Breast epithelium (tissue), 4 donors: ENCODE results near the gene DSCAM. TPM values are rescaled to one million over a fixed set of nuclear protein-coding genes. Genes with fewer than 3 reads are reported as not detected.

Source experiments
- DNase-seq, 2 donors: peaks; one replicate each; pipeline ENCODE4 v3.0.0-alpha.2; 2019; ENCODE audit warnings: low spot score in 2 of 2
- H3K27ac ChIP-seq, 2 donors: fragments of 200-600 bp; sonication (generic) in 1 of 2; one replicate each; pipeline ENCODE4 v1.5.1; 2016 to 2019; ENCODE audit warnings: mild to moderate bottlenecking in 1 of 2
- H3K27me3 ChIP-seq, 2 donors: fragments of 200-600 bp; sonication (generic) in 1 of 2; one replicate each; pipeline versions ENCODE4 v1.5.1 to v1.6.0; 2017 to 2019; ENCODE audit warnings: control low read depth in 1 of 2, mild to moderate bottlenecking in 1 of 2
- H3K36me3 ChIP-seq: fragments of 200-600 bp; one replicate; pipeline ENCODE4 v1.5.1; 2019
- H3K4me1 ChIP-seq, 2 donors: fragments of 200-600 bp; sonication (generic); one replicate each; pipeline ENCODE4 v1.5.1; 2016 to 2019; ENCODE audit warnings: control low read depth in 1 of 2
- H3K4me3 ChIP-seq, 3 donors: fragments of 200-600 bp; sonication (generic); 1 replicate in 2 of 3; 2 replicates in 1 of 3; pipeline ENCODE4 v1.5.1; 2016 to 2019; ENCODE audit warnings: mild to moderate bottlenecking in 3 of 3, moderate library complexity in 2 of 3
- H3K9me3 ChIP-seq, 2 donors: fragments of 200-600 bp; sonication (generic) in 1 of 2; one replicate each; pipeline ENCODE4 v1.5.1; 2016 to 2019; ENCODE audit warnings: control low read depth in 1 of 2
- POLR2A ChIP-seq: fragments of 450-650 bp; IDR thresholded peaks from one replicate; pipeline ENCODE4 v1.6.1; 2016; ENCODE audit warnings: antibody characterized with exemption, mild to moderate bottlenecking, moderate library complexity
- POLR2AphosphoS5 ChIP-seq, 3 donors: sonication (generic); formaldehyde crosslinking; IDR thresholded peaks; one replicate each; pipeline ENCODE4 v1.6.1; 2017; ENCODE audit warnings: antibody characterized with exemption in 3 of 3
- intact Hi-C: fragments of 100-400 bp; cut with DNase I; formaldehyde crosslinking; loops from one replicate; pipeline ENCODE4 v1.15.1; 2023; ENCODE audit warnings: low total_unique reads
- total RNA-seq, 3 donors: library from RNA; depleted of rRNA; stranded (reverse); fragments of >200 nt; gene quantifications; one replicate each; pipeline ENCODE4 v1.1.0, GENCODE V29; 2016
- TF ChIP-seq, protein P1 (sequence below), 3 donors: fragments of 450-650 bp; IDR thresholded peaks; one replicate each; pipeline ENCODE4 v1.5.1; 2016 to 2017; ENCODE audit warnings: antibody characterized with exemption in 3 of 3, mild to moderate bottlenecking in 3 of 3, moderate library complexity in 3 of 3

DSCAM gene
- total RNA-seq, 3 donors from 2014 or later: 0.33 to 0.44 TPM; not detected in 1

DNA sequence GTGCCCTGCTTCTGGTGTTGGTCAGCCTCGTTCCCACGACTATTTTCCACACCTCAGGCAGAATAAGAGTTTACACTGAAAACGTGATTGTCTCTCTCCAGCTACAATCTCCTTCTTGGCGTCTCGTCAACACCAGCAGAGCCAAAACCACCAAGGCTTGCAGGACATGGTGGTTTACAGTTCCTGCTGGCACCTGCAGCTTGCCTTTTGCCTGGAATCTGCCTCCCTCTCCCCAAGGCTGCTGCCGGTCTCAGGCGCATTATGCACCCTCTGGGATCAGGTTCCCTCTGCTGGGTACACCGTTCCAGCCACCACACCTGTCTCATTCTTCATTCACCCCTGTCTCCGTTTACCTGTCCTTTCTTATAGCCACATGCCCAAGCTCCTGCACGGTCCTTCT is 315.9 kb downstream of the DSCAM start:
- Histone ChIP-seq H3K4me3 (no peak overlapping the region), H3K36me3 (no peaks in the 10 kb centered on the region)
- intact Hi-C loops: no loop called here

DNA sequence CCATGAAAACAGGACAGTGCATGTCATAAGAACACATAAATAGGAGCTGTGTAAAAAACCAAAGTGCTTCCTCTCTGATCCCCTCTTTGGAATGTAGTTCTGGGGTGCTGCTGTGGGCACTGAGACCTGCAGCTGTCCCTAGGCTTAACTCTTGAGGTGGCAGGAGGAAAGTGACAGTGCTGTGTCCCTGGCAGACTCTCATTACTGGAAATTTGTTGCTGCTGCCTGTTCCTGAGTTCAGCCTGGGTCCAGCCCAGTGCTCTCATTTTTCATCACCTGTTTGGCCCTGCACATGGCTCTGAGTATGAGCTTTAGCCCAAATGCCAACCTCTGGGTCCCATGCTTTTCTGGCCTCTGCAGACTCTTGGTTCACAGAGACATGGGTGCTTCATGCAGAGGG is 329.3 kb downstream of the DSCAM start:
- no peaks in the 10 kb centered on the region for H3K36me3 ChIP-seq
- no peak overlapping the region for H3K4me3 ChIP-seq
- DNase-seq: no peak
- no peak overlapping the region for H3K27ac ChIP-seq
- no peak for TF ChIP-seq POLR2AphosphoS5 (IDR thresholded peaks at IDR 0.05)
- H3K4me1 ChIP-seq: no peaks in the 10 kb centered on the region
- intact Hi-C loops: no loop called here
- H3K27me3 ChIP-seq: no peaks in the 10 kb centered on the region
- no peaks in the 10 kb centered on the region for H3K9me3 ChIP-seq

More for the DNA sequence above, 315.9 kb downstream of the DSCAM start:
- TF ChIP-seq POLR2AphosphoS5 (IDR thresholded peaks at IDR 0.05) (no peak), POLR2A (no peak)
- TF ChIP-seq, protein P1, sequence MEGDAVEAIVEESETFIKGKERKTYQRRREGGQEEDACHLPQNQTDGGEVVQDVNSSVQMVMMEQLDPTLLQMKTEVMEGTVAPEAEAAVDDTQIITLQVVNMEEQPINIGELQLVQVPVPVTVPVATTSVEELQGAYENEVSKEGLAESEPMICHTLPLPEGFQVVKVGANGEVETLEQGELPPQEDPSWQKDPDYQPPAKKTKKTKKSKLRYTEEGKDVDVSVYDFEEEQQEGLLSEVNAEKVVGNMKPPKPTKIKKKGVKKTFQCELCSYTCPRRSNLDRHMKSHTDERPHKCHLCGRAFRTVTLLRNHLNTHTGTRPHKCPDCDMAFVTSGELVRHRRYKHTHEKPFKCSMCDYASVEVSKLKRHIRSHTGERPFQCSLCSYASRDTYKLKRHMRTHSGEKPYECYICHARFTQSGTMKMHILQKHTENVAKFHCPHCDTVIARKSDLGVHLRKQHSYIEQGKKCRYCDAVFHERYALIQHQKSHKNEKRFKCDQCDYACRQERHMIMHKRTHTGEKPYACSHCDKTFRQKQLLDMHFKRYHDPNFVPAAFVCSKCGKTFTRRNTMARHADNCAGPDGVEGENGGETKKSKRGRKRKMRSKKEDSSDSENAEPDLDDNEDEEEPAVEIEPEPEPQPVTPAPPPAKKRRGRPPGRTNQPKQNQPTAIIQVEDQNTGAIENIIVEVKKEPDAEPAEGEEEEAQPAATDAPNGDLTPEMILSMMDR (IDR thresholded peaks at IDR 0.05): no peak
- Histone ChIP-seq H3K27me3 (no peaks in the 10 kb centered on the region), H3K4me1 (no peaks in the 10 kb centered on the region), H3K9me3 (peaks cover 11 to 14% of the 10 kb centered on the region in 2 donors), H3K27ac (no peak overlapping the region)
- DNase-seq: no peak

DNA sequence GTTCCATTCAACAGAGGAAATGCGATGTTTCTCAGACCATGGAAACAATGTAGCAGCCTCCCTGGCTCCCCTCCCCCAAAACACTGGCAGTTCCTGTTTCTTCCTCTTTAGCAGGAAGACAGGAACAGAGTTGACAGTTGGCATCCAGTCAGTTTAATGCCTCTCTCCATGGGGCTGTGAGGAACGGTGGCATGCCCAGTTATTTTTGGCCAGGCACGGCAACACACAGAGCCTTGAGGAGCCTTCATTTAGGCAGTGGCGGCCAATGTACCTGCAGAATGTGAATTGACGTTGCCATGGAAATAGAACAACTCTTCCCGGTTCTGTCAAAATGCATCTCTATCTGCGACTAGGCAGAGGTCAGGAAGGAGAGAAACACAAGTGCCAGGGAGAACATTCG is 330.6 kb downstream of the DSCAM start:
- TF ChIP-seq POLR2AphosphoS5 (IDR thresholded peaks at IDR 0.05) (no peak), POLR2A (no peak)
- TF ChIP-seq, protein P1 (IDR thresholded peaks at IDR 0.05): no peak
- Histone ChIP-seq H3K27me3 (no peaks in the 10 kb centered on the region), H3K27ac (no peak overlapping the region), H3K9me3 (no peaks in the 10 kb centered on the region), H3K4me3 (no peak overlapping the region), H3K4me1 (no peaks in the 10 kb centered on the region), H3K36me3 (no peaks in the 10 kb centered on the region)
- no peak for DNase-seq
- intact Hi-C loops: no loop called here

DNA sequence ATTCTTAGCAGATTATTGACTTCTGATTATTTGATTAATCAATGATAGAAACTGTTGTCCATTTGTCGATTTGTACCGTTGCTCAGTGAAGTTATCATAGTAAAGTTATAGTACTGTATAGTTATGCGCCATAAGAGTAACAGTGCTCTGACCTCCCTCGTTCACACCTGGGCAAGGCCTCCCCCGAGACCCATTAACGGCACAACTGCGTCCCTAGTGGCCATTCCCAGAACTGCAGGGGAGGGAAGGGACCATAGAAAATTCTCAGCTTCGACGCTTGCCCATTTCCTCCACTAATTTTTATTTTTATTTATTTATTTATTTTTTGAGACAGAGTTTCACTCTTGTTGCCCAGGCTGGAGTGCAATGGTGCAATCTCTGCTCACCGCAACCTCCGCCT is 334.4 kb downstream of the DSCAM start:
- no peak overlapping the region for H3K4me3 ChIP-seq
- H3K27me3 ChIP-seq: no peaks in the 10 kb centered on the region
- no peaks in the 10 kb centered on the region for H3K4me1 ChIP-seq
- H3K36me3 ChIP-seq: no peaks in the 10 kb centered on the region
- TF ChIP-seq POLR2AphosphoS5 (IDR thresholded peaks at IDR 0.05) (no peak), POLR2A (no peak)
- TF ChIP-seq, protein P1 (IDR thresholded peaks at IDR 0.05): peak in 1 of 3 donors; percentile 12
- no peak for DNase-seq
- H3K27ac ChIP-seq: no peak overlapping the region
- intact Hi-C loops: no loop called here
- no peaks in the 10 kb centered on the region for H3K9me3 ChIP-seq

DNA sequence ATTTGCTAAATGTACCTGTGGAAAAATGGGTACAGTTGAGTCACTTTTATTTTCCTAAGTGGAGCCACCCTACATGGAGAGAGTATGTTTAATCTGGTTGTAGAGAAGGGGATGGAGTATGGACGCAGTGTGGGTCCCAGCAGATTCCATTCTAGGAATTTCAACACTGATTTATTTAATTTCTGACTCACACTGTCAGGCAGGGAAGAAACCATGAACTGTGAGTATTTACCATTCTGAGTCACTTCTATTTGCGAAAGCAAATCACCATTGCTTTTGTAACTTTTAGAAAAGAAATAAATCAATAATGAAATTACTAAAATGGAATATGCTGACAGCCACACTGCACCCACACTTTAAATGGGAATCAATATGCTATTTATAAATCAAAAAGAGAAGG is 339.0 kb downstream of the DSCAM start:
- H3K9me3 ChIP-seq: no peaks in the 10 kb centered on the region
- intact Hi-C loops: loop anchor here (2.0 kb wide), 1 partner anchor 67 kb away; no protein-coding TSS in a partner anchor
- H3K4me1 ChIP-seq: no peaks in the 10 kb centered on the region
- no peak for DNase-seq
- H3K36me3 ChIP-seq: no peaks in the 10 kb centered on the region
- TF ChIP-seq, protein P1 (IDR thresholded peaks at IDR 0.05): no peak
- TF ChIP-seq POLR2AphosphoS5 (IDR thresholded peaks at IDR 0.05) (no peak), POLR2A (no peak)
- no peaks in the 10 kb centered on the region for H3K27me3 ChIP-seq
- H3K27ac ChIP-seq: no peak overlapping the region
- H3K4me3 ChIP-seq: no peak overlapping the region

DNA sequence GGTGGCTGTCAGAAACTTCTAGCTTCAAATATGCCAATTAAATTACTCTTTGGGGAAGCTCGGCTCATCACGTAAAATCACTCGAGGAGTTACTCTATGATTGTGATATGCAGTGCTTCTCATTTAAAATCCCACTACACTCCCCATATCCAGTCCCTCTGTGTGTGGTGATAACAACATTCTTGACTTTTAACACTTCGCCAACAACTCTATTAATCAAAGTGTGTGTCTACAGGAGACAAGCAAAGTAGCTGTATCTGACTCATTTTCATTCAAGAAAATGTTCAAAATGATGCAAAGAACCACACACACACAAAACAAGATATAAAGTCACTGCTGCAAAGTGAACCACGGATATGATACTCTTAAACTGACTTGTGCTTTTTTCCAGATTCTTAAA is 341.3 kb downstream of the DSCAM start:
- Histone ChIP-seq H3K9me3 (no peaks in the 10 kb centered on the region), H3K27me3 (no peaks in the 10 kb centered on the region), H3K27ac (no peak overlapping the region), H3K36me3 (no peaks in the 10 kb centered on the region), H3K4me1 (no peaks in the 10 kb centered on the region), H3K4me3 (no peak overlapping the region)
- no peak for DNase-seq
- intact Hi-C loops: no loop called here
- TF ChIP-seq POLR2A (no peak), POLR2AphosphoS5 (IDR thresholded peaks at IDR 0.05) (no peak)
- TF ChIP-seq, protein P1 (IDR thresholded peaks at IDR 0.05): no peak
